Activated naive CD8-positive, alpha-beta T cell (primary cell): ENCODE measurements around the gene NFKBIE.

Source experiments
- H3K27ac Mint-ChIP-seq: one replicate; pipeline ENCODE4 v1.8.0; 2021; ENCODE audit warnings: mixed read lengths
- H3K27me3 Mint-ChIP-seq: one replicate; pipeline ENCODE4 v1.8.0; 2021; ENCODE audit warnings: mixed read lengths
- H3K36me3 Mint-ChIP-seq: one replicate; pipeline ENCODE4 v1.8.0; 2021; ENCODE audit warnings: mixed read lengths
- H3K4me1 Mint-ChIP-seq: one replicate; pipeline ENCODE4 v1.8.0; 2021; ENCODE audit warnings: low read depth, mixed read lengths
- H3K4me3 Mint-ChIP-seq: one replicate; pipeline ENCODE4 v1.8.0; 2021; ENCODE audit warnings: mild to moderate bottlenecking, mixed read lengths
- H3K9me3 Mint-ChIP-seq: one replicate; pipeline ENCODE4 v1.8.0; 2021; ENCODE audit warnings: low read depth, mixed read lengths

Gene NFKBIE

GRCh38 chr6:44260011-44260410 lies 5.3 kb downstream of the NFKBIE start:
- no peaks in the 10 kb centered on the region for H3K27me3 Mint-ChIP-seq
- H3K4me1 Mint-ChIP-seq, result peaks cover 50% of the 10 kb centered on the region
- no peak overlapping the region for H3K4me3 Mint-ChIP-seq
- H3K27ac Mint-ChIP-seq, result no peak overlapping the region
- H3K9me3 Mint-ChIP-seq, result no peaks in the 10 kb centered on the region
- no peaks in the 10 kb centered on the region for H3K36me3 Mint-ChIP-seq

GRCh38 chr6:44258921-44259320 lies 6.4 kb downstream of the NFKBIE start:
- Mint-ChIP-seq H3K4me1 (peaks cover 58% of the 10 kb centered on the region), H3K4me3 (peak overlapping the region; percentile 92), H3K27me3 (no peaks in the 10 kb centered on the region), H3K9me3 (no peaks in the 10 kb centered on the region), H3K27ac (peak overlapping the region; percentile 96), H3K36me3 (no peaks in the 10 kb centered on the region)

GRCh38 chr6:44258325-44258863 lies 7.0 kb downstream of the NFKBIE start:
- Mint-ChIP-seq H3K9me3 (no peaks in the 10 kb centered on the region), H3K27me3 (no peaks in the 10 kb centered on the region)

GRCh38 chr6:44257753-44258324 lies 7.5 kb downstream of the NFKBIE start:
- Mint-ChIP-seq H3K4me3 (peak overlapping the region; percentile 92), H3K27ac (peak overlapping the region; percentile 96), H3K4me1 (peaks cover 62% of the 10 kb centered on the region), H3K27me3 (no peaks in the 10 kb centered on the region), H3K9me3 (no peaks in the 10 kb centered on the region), H3K36me3 (peaks cover 5% of the 10 kb centered on the region)

More at GRCh38 chr6:44258325-44258863, 7.0 kb downstream of the NFKBIE start:
- H3K27ac Mint-ChIP-seq, result peak overlapping the region; percentile 96
- H3K4me3 Mint-ChIP-seq, result peak overlapping the region; percentile 92
- H3K36me3 Mint-ChIP-seq, result peaks cover 2% of the 10 kb centered on the region
- peaks cover 61% of the 10 kb centered on the region for H3K4me1 Mint-ChIP-seq

GRCh38 chr6:44257025-44257752 lies 8.2 kb downstream of the NFKBIE start, which contains the start of gene SLC35B2:
Gene SLC35B2 (minus strand): TSS chr6:44257528. CDS start chr6:44257410, 118 bp downstream.
- Mint-ChIP-seq H3K4me3 (peak within 1 kb of the TSS; percentile 97), H3K27me3 (no peaks in the 10 kb centered on the region), H3K27ac (peak within 1 kb of the TSS; percentile 96), H3K4me1 (peaks cover 60% of the 10 kb centered on the region), H3K36me3 (peaks cover 5% of the 10 kb centered on the region), H3K9me3 (no peaks in the 10 kb centered on the region)

GRCh38 chr6:44256775-44257024 lies 8.7 kb downstream of the NFKBIE start:
- H3K4me1 Mint-ChIP-seq, result peaks cover 65% of the 10 kb centered on the region
- H3K27ac Mint-ChIP-seq, result peak overlapping the region; percentile 96
- no peaks in the 10 kb centered on the region for H3K27me3 Mint-ChIP-seq
- no peaks in the 10 kb centered on the region for H3K9me3 Mint-ChIP-seq
- peak overlapping the region; percentile 97 for H3K4me3 Mint-ChIP-seq
- peaks cover 8% of the 10 kb centered on the region for H3K36me3 Mint-ChIP-seq

- no peaks in the 10 kb centered on the region for H3K9me3 Mint-ChIP-seq
- H3K27ac Mint-ChIP-seq, result peak overlapping the region; percentile 96
- H3K4me3 Mint-ChIP-seq, result peak overlapping the region; percentile 97
- no peaks in the 10 kb centered on the region for H3K27me3 Mint-ChIP-seq
- peaks cover 68% of the 10 kb centered on the region for H3K4me1 Mint-ChIP-seq
- peaks cover 12% of the 10 kb centered on the region for H3K36me3 Mint-ChIP-seq
Observed at GRCh38 chr6:44255871-44256774, 9.2 kb downstream of the NFKBIE start.

GRCh38 chr6:44255105-44255808 lies 10.1 kb downstream of the NFKBIE start:
- peaks cover 72% of the 10 kb centered on the region for H3K4me1 Mint-ChIP-seq
- peak overlapping the region; percentile 96 for H3K27ac Mint-ChIP-seq
- peak overlapping the region; percentile 97 for H3K4me3 Mint-ChIP-seq
- H3K9me3 Mint-ChIP-seq, result no peaks in the 10 kb centered on the region
- H3K27me3 Mint-ChIP-seq, result no peaks in the 10 kb centered on the region
- H3K36me3 Mint-ChIP-seq, result peaks cover 21% of the 10 kb centered on the region

GRCh38 chr6:44254191-44255104 lies 10.9 kb downstream of the NFKBIE start:
- Mint-ChIP-seq H3K36me3 (peaks cover 29% of the 10 kb centered on the region), H3K9me3 (no peaks in the 10 kb centered on the region), H3K4me3 (peak overlapping the region; percentile 97), H3K4me1 (peaks cover 80% of the 10 kb centered on the region), H3K27me3 (no peaks in the 10 kb centered on the region), H3K27ac (peak overlapping the region; percentile 96)

GRCh38 chr6:44253307-44254101 lies 11.8 kb downstream of the NFKBIE start:
- H3K4me3 Mint-ChIP-seq, result peak overlapping the region; percentile 98
- no peaks in the 10 kb centered on the region for H3K27me3 Mint-ChIP-seq
- H3K27ac Mint-ChIP-seq, result peak overlapping the region; percentile 75
- H3K9me3 Mint-ChIP-seq, result no peaks in the 10 kb centered on the region
- H3K36me3 Mint-ChIP-seq, result peaks cover 36% of the 10 kb centered on the region
- peaks cover 83% of the 10 kb centered on the region for H3K4me1 Mint-ChIP-seq

- Mint-ChIP-seq H3K9me3 (no peaks in the 10 kb centered on the region), H3K27ac (peak overlapping the region; percentile 100), H3K36me3 (peaks cover 48% of the 10 kb centered on the region), H3K27me3 (no peaks in the 10 kb centered on the region), H3K4me3 (peak overlapping the region; percentile 98), H3K4me1 (peaks cover 79% of the 10 kb centered on the region)
Observed at GRCh38 chr6:44251576-44252524, 13.5 kb downstream of the NFKBIE start.

GRCh38 chr6:44250718-44251123 lies 14.6 kb downstream of the NFKBIE start:
- Mint-ChIP-seq H3K4me1 (peaks cover 75% of the 10 kb centered on the region), H3K36me3 (peaks cover 48% of the 10 kb centered on the region), H3K9me3 (no peaks in the 10 kb centered on the region), H3K4me3 (peak overlapping the region; percentile 98), H3K27me3 (no peaks in the 10 kb centered on the region), H3K27ac (peak overlapping the region; percentile 100)
